HG03066 (cell line): Measurements from ENCODE around the gene TACR1.
"Not testable (repeated sequence)": the region's sequence is repeated elsewhere in the genome, so short reads cannot be mapped to it uniquely, and the experiment has no call there.

Source experiments
- ATAC-seq: cut with Tn5 transposase; IDR thresholded peaks from one replicate; pipeline ENCODE4 v1.9.1; 2021; ENCODE audit warnings: low read depth; ENCODE audit not compliant: unreplicated experiment

TACR1 gene

DNA sequence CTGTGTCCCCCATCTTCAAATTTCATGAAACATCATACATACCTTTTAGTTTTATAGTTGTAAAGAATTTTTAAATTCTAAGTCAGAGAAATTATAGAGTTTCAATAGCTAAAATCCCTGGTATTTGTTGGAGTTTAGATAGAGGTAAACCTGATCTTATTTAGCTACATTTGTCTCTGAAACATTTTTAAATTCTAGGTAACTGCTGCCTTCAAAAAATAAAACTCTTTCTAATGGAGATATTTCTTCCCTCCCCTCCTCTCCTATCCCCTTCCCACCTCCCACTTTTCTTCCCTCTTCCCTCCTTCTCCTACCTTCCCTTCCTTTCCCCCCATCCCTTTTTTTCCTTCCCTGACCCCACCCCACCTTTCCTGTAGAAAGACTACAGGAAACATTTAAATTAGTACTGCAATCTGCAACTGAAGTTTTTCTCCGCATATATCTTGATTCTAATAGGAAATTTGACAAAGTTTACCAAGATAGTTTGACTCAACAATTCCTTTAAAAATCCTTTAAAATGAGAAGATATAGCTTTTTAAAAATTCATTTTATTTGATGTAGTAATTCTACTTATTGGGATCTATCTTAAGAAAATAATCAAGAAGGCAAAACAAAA is 4.1 kb downstream of the TACR1 start:
- ATAC-seq, result no peak

- ATAC-seq, result no peak
Observed at GRCh38 chr2:75194184-75194868, 5.0 kb downstream of the TACR1 start.

DNA sequence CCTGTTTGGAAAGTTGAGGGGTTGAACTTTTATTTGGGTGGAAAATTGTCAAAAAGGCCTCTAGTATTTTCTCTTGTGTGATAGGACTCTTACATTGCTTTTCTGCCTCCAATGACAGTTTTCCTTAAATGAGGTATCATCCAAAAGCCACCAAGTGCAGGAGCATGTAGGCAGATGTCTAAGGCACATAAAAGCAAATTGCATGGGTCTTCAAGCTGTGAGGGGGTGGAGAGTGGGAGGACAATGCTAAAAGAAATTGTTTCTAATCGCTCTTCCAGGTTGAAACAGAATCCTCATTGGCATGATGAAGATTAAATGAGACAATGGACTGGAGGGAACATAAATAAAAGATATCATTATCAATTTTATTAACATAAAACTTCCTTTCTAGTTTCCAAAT is 6.8 kb downstream of the TACR1 start:
- ATAC-seq, result no peak

GRCh38 chr2:75190271-75190990 is 8.9 kb downstream of the TACR1 start:
- no peak for ATAC-seq

- ATAC-seq, result no peak
Observed at GRCh38 chr2:75186821-75187220, 12.5 kb downstream of the TACR1 start.

DNA sequence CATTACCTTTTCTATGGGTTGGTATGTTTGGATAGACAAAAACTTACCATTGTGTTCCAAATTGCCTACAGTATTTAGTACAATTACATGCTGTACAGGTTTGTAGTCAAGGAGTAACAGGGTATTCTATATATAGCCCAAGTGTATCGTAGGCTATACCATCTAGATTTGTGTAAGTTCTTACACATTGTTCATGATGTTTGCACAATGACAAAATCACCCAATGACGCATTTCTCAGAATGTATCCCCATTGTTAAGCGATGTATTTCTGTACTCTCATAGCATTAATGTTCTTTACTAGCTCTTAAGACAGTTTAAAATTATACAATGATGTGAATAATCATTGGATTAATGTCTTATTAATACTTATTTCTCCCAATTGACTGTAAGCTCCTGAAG is 16.7 kb downstream of the TACR1 start:
- ATAC-seq, result no peak

DNA sequence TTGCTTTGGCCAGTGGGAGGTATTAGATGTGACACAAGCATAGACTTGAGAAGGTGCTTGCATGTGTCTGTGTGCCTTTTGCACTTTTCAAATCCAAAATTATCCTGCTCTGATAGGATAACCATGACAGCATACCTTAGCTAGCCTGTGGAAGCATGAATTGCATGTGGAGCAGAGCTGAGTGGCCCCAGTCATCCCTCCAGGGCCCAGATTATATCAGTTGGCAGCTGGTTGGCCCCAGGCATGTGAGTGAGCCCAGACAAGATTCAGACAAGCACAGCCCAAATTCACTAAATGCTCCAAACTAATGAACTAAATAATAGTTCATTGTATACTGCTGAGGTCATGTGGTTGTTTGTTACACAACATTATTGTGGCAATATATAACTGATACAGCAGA is 18.8 kb downstream of the TACR1 start:
- ATAC-seq, result no peak

GRCh38 chr2:75177427-75177826 is 21.9 kb downstream of the TACR1 start:
- no peak for ATAC-seq

DNA sequence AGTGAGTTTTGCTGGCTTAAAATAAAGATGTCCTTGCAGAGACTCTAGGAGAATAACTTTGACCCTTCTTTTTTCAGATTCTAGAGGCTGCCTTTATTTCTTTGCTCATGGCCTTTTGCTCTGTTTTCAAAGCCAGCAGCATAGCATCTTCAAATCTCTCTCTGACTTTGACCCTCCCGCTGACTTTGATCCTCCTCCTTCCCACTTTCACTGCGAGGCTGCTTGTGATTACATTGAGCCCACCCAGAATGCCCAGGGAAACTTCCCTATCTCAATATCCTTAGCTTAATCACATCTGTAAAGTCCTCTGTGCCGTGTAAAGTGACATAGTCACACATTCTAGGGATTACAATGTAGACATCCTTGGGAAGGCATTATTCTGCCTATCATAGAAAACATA is 23.9 kb downstream of the TACR1 start:
- no peak for ATAC-seq

DNA sequence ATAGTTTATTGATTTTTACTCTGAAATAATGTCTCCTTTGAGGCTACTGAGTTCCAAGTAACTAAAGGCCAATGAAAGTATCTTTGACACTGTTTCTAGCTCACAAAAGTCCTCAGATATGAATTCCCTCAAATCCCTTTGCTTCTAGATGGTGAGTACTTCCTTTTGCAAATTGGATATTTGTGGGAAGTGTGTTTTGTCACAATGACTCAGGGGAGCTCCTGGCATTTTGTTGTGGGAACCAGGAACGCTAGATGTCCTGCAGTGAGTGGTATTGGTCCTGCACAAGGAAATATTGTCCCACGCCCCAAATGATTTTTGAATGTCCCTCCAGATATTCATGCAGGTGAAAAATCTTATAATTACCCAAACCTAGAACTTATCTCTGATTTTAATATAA is 24.3 kb downstream of the TACR1 start:
- no peak for ATAC-seq

GRCh38 chr2:75174519-75174918 is 24.8 kb downstream of the TACR1 start:
- ATAC-seq, result no peak

- no peak for ATAC-seq
Observed at GRCh38 chr2:75173740-75174139, 25.6 kb downstream of the TACR1 start.

GRCh38 chr2:75171423-75171822 is 27.9 kb downstream of the TACR1 start:
- not testable (repeated sequence) for ATAC-seq

GRCh38 chr2:75170889-75171288 is 28.4 kb downstream of the TACR1 start:
- no peak for ATAC-seq

- no peak for ATAC-seq
Observed at GRCh38 chr2:75168186-75168585, 31.1 kb downstream of the TACR1 start.

GRCh38 chr2:75166491-75166890 is 32.8 kb downstream of the TACR1 start:
- no peak for ATAC-seq

DNA sequence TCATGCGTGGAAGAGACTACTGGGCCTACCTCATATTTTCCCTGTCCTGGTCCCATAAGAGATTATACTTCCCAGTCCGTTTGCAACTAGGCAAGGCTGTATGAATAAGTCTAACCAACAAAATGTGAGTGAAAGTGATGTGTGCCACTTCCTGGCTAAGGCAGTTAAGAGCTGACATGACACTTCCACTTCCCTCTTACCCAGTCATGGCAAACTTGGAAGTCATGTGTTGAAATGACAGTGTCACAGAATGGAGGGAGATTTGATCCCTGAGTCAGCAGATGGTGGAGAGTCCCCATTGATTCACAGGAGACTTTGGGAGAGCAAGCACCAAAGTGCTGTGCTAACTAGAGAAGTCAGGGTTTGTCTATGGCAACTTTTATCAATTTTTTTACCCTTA is 36.4 kb downstream of the TACR1 start:
- ATAC-seq, result no peak

DNA sequence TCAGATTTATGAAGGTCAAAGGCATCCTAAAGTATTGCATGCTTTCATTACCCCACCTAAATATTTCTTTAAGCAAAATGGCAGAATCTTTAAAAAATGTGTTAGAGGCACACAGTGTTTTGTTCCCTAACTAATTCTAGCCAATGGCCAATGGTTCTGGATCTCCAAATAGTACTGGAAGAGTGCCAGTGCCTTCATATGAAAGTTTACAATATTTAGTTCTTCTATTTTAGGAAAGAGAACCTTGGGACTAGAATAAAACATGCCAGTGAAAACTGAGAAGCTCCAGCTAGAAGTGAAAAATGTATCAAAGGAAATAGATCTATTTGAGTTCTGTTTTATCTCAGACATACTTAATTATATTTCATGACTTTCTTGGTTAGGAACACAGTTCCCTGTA is 37.1 kb downstream of the TACR1 start:
- ATAC-seq, result no peak

- no peak for ATAC-seq
Observed at GRCh38 chr2:75157435-75157834, 41.9 kb downstream of the TACR1 start.

DNA sequence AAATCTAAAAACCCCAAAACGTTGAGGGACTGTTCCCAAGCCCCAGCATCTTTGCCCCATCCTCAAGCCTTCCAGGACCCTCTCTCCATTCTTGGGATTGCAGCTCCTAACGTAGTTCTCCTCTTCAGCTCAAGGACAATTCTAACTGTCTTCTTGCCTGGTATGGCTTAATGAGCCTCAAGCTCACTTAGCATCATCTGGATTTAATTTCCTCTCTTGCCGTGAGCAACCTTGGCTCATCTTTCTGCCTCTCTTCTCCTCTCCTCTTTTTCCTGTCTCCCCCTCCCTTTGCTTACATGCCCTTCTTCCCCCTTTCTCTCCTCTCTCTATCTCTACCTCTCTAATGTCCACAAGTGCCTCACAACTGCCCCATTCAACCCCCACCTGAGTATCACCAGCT is 44.2 kb downstream of the TACR1 start:
- ATAC-seq, result no peak

DNA sequence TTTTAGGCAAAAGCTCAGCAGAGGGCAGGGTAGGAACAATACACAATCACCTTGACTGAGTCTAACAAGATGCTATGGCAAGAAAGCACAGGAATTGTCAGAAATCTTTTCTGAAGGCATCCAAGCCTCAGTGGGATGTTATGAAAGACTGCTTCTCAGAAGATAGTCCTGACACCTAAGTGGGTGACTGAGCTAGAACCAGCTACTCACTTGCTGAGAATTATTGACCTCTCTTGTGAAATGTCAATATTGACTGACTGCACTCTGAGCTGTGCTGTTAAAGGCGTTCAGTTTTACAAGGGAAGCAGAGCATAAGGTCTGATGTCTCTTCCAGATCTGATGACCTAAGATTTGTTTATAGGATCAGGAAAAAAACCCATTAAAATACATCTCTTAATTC is 46.1 kb downstream of the TACR1 start:
- no peak for ATAC-seq

DNA sequence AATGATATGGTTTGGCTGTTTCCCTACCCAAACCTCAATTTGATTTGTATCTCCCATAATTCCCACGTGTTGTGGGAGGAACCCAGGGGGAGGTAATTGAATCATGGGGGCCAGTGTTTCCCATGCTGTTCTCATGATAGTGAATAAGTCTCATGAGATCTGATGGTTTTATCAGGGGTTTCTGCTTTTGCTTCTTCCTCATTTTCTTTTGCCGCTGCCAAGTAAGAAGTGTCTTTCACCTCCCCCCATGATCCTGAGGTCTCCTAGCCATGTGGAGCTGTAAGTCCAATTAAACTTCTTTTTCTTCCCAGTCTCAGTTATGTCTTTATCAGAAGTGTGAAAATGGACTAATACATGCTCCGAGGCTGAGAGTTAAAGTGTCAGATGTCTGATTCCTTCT is 47.1 kb downstream of the TACR1 start:
- ATAC-seq, result not testable (repeated sequence)
